ENCODE measurements around the gene CMTM6.
"Not testable (repeated sequence)": the region's sequence is repeated elsewhere in the genome, so short reads cannot be mapped to it uniquely, and the experiment has no call there.

Gene CMTM6

DNA sequence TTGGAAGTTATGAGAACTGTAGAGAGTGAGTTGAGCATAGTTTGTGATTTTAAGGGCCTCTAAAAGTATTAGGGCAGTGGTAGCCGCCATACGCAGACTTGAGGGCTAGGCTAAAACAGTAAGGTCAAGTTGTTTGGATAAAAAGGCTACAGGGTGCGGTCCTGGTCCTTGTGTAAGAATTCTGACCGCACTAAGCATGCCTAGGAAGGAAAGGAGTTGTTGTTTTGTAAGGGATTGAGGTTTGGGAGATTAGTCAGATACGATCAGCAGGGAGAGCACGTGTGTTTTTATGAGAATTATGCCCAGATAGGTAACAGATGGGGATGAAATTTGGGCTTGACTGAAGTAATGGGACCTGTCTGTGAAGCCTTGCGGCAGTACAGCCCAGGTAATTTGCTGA lies 39.2 kb downstream of the CMTM6 start:
- DNase-seq: not testable (repeated sequence)

- DNase-seq: not testable (repeated sequence)
These were observed 40.3 kb downstream of the CMTM6 start for GRCh38 chr3:32462191-32462986.

GRCh38 chr3:32460817-32461496 lies 41.7 kb downstream of the CMTM6 start:
- DNase-seq: not testable (repeated sequence)

- peak; percentile 75 for DNase-seq
These were observed 42.5 kb downstream of the CMTM6 start for GRCh38 chr3:32460031-32460749.

DNA sequence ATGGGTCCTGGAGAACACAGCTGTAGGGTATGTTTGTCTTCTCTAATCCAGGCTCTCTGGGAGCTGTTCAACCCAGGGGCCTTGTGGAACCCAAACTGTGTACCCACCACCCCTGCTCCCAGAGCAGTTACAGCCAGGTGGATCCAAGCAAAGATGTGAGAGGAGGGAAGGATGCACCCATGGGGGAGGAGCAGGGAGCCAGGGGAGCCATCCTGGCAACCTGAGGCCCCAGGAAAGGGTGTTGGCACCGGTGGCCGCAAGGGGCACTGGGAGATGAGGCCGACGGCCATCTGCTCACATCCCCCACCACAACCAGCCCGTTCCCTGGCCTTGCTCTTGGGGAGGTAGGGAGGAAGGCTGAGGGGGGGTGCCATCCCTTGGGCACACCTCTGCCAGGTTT lies 43.2 kb downstream of the CMTM6 start:
- no peak for DNase-seq

DNA sequence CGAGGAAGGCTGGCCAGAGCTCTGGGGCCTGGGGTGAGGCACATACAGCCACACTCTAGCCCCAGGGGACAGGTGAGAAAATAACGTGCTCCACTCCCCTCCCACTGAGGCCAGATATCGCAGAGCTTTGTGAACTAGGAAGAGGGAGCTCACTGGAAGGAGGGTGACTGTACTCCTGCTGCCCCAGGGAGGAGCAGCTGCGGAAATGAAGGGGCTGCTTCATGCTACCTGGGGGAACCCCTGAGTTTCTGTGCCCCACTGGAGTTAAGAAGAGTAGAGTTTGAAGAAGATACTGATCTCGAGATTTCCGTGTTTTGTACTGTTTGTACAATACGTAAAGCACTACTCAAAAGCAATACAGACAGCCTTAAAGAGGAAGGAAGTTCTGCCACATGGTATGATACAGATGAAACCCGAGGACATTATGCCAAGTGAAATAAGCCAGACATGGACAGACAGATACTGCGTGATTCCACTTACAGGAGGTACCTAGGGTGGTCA lies 44.6 kb downstream of the CMTM6 start:
- DNase-seq: no peak

GRCh38 chr3:32456429-32457130 lies 46.1 kb downstream of the CMTM6 start:
- DNase-seq: no peak

GRCh38 chr3:32455609-32456428 lies 46.8 kb downstream of the CMTM6 start:
- DNase-seq: no peak

DNA sequence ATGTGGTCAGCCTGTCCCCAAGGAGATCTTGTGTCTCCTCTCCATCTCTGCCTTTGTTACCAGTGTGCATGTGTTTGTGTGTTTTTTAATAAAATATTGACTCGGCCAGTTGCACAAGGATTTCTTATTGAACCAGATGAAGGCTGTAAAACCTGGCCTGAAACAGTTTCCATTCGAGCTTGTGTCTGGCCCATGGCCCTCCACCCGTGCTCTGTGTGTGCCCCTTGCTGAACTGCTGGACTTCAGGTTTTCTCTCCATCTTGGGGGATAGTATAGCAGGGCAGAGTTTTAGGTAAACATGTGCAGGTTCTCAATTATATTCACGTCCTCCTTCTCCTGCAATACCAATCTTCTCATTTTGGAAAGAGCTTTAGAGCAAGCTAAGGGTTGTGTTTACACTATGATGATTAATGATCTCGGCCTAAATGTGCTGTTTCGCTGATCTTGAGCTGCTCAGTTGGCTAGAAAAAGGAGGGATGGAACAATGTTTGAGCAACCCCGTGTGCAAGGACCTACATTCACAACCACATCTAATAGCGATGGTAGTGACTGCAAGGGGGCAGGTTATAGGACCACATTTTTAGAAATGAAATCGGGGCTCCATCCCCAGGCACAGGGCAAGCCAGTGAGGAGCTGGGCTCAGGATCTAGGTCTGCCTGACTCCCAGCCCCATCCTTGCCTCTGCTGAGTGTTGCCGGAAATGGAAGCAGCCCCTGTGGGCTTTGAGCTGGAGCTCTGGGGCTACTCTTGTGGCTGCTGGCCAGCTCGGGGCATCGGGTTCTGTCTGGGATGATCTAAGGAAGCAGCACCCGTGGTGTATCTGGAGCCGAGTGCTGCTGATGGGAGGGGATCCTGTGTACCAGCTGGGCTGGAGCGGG lies 47.7 kb downstream of the CMTM6 start:
- no peak for DNase-seq

- no peak for DNase-seq
These were observed 48.5 kb downstream of the CMTM6 start for GRCh38 chr3:32454111-32454510.

- no peak for DNase-seq
These were observed 49.3 kb downstream of the CMTM6 start for GRCh38 chr3:32453346-32453745.

GRCh38 chr3:32452009-32452408 lies 50.6 kb downstream of the CMTM6 start:
- no peak for DNase-seq

DNA sequence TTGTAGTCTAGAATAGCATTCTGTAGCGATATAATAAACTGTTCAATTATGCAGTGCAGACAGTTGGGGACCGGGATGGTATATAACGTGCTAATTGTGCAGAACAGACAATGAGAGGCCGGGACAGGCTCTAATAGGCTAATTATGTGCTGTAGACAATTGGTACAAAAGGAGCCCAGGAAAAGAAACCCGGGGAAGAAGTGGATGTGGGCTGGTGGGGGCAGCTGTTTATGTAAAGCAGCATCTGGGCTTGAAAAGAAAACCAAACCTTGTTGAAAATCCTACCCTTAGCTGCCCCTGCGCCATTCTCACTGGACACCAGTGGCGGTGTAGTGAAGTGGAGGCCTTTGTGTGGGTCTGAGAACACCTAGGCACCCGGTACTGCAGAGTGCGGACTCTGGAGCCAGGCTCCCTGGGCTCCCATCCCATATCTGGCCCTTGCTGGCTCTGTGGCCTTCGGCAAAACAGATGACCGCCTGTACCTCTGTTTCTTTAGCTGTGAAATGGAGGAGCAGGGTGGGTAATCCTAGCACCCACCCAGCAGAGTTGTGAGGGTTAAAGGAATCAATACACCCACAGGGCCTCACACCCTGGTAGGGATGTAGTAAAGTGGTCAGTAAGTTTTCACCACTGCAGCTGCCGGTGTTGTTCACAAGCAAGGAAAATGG lies 51.5 kb downstream of the CMTM6 start:
- DNase-seq: peak; percentile 43

DNA sequence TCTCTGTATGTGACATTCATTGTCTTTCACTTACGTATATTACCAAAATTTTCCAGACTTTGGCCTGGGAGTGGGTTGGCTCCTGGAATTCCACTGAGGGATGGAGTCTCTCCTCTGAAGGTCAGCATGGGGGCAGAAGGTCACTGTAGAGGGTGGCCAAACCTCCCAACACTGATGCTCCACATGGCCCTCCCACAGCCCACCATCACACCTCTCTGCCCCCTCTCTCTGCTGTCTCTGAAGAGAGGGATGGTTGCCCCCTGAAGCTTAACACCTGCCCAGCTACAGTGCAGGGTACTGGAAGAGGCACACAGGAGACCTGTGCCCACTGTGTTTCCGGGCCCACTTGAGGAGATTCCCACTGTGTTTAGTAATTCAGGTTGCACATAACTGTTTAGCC lies 52.2 kb downstream of the CMTM6 start:
- no peak for DNase-seq

- no peak for DNase-seq
These were observed 53.0 kb downstream of the CMTM6 start for GRCh38 chr3:32449691-32450090.

DNA sequence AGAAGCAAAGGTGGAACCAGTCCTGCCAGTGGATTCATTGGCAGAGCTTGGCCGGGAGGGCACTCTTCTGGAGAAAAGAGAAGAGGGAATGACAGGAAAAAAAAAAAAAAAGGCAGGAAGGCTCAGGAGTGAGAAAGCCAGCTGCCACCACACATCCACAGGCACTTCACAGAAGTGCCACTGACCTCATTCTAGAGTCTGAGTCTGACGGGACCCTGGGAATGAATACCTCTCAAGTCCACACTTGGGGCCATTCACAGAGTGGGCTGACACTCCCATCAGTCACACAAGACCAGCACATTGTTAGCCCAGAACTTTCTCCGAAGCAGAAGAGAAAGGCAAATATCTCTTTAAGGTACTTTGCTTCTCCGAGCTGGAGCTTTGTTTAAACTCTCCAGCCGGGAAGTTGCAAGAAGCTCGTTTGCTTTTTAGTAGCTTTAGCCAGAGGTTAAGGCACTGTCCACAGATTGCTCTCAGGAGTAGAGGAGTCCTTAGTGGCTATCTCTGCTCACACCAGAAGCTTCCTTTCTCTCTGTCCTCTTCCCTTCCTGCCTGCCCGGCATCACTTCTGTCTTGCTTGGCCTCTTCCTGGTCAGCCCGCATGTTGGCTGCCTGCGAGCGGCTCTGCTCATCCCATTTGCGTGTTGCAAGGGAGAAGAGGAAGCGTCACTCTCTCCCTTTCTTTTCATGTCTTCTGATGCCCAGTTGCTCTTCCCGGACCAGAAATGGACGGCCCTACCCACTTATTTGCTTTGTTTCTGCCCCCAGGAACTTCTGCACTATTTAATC lies 53.8 kb downstream of the CMTM6 start:
- DNase-seq: no peak

GRCh38 chr3:32447865-32448400 lies 54.7 kb downstream of the CMTM6 start:
- DNase-seq: no peak

DNA sequence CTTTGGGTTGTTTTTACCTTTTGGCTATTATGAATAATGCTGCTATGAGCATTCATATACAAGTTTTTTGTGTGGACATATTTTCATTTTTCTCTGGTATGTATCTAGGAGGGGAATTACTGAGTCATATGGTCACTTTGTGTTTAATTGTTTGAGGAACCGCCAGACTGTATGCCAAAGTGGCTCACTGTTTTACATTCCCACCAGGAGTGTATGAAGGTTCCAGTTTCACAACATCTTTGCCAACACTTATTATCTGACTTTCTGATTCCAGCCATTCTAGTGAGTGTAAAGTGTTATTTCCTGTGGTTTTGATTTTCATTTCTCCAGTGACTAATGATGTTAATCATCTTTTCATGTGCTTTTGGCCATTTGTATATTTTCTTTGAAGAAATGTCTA lies 59.2 kb downstream of the CMTM6 start:
- DNase-seq: no peak

GRCh38 chr3:32442766-32443165 lies 59.9 kb downstream of the CMTM6 start:
- no peak for DNase-seq

Data from NCI-H748 treated with DMSO at 0.1 percent for 48 hours (cell line).